ENCODE measurements around the gene CACNA1D.
"Not testable (repeated sequence)": the region's sequence is repeated elsewhere in the genome, so short reads cannot be mapped to it uniquely, and the experiment has no call there.

Gene CACNA1D

DNA sequence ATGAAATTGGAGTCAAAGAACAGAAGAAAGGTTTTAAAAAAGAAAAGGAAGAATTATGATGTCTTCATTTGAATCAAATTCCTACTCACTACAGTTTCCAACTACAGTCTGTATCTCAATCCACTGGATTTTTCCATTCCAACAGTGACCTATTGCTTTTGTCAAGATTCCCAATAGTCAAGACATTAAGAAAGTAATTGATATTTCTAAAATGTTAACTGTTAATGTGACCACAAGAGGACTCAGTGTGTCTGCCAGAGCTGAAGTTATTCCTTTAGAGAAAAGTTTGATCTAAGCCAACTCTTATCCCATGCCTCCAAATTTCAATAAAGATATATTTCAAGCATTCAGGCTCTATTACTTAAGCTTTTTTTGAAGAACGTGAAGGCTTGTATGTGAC lies 163.2 kb downstream of the CACNA1D start:
- DNase-seq (ENCODE audit: low spot score) = no peak

DNA sequence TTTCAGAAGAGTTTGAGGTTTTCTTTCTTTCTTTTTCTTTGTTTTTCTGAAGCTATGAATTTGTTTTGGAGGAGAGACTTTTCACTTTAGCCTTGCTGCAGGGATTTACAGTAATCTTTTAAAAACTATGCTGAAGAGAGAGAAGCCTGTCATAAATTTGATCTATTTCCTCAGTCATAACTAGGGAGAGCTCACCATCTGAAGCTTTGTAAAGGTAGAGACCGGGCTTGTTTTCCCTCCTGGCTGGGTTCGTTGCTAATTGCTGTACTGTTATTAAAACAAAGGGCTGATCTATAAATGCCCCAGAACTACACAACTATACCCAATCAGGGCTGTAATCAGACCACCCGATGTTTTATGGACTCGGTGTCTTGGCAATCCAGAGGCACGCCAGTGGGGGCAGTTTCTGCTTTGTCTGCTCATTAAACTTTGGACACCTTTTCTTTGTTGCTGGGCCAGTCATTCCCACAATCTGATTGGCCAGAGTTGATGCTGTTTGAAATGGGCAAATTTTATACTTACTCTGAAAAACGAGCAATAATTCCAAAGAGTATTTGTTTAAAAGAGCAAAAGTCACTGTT lies 164.3 kb downstream of the CACNA1D start:
- DNase-seq (ENCODE audit: low spot score) = no peak

DNA sequence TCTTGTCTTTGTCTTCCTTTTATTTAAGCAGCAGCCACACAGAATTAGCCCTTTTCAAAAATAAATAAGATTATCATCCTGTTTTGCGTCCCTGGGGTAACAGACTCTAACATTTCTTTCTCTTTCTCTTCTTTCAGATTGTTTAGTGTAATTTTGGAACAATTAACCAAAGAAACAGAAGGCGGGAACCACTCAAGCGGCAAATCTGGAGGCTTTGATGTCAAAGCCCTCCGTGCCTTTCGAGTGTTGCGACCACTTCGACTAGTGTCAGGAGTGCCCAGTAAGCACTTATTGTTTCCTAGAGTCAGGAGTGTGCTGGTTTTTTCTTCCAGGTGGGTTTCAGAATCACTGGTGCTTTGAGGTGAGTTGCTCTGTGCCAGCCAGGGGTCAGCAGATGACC lies 165.6 kb downstream of the CACNA1D start:
- no peak for DNase-seq (ENCODE audit: low spot score)

DNA sequence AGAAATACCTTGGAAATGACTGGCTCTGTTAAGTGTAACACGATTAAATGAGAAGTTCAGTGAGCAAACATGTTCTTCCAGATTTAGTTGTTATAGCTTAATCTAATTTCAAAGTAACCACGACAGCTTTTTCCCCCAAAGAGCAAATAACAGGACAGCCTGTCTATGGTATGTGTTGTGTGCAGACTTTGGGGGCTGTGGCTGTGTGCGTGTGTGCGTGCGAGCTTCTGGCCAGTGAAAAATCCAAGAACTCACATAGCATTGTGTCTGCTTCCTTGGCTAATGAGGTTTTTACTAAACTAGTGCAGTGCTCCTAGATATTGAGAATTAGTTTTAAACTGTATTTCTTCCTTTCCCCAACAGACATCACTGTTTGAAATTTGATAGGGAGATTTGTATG lies 167.1 kb downstream of the CACNA1D start:
- DNase-seq (ENCODE audit: low spot score) = no peak

- not testable (repeated sequence) for DNase-seq (ENCODE audit: low spot score)
These were observed 170.4 kb downstream of the CACNA1D start for GRCh38 chr3:53664812-53665211.

DNA sequence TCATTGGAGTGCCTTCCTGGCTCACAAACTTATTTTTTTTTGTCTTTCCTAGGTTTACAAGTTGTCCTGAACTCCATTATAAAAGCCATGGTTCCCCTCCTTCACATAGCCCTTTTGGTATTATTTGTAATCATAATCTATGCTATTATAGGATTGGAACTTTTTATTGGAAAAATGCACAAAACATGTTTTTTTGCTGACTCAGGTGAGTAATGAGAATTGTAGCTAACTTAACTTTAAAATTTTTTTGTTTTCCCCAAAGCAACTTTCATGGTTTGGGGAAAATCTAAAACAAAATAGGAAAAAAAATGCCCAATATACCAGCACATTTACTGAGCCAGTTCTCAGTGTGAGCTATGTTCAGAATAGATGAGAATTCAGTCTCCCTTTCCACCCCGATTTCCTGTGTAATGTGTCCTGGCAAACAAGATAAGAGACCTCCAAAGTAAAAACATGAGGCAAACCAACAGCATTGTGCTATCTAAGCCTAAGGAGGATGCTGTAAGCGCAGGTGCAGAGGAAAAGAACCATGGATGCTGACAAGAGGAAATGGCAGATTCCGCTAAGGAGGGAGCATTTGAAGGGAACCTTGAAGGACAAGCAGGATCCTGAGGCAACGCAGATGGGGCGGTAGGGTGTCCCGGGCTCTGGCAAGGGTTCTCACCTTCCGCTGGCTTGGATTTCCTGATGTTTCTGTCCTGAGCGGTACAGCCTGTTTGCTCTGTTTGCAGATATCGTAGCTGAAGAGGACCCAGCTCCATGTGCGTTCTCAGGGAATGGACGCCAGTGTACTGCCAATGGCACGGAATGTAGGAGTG lies 171.4 kb downstream of the CACNA1D start:
- DNase-seq (ENCODE audit: low spot score) = no peak

- DNase-seq (ENCODE audit: low spot score) = peak; percentile 7
These were observed 174.5 kb downstream of the CACNA1D start for GRCh38 chr3:53668872-53669271.

DNA sequence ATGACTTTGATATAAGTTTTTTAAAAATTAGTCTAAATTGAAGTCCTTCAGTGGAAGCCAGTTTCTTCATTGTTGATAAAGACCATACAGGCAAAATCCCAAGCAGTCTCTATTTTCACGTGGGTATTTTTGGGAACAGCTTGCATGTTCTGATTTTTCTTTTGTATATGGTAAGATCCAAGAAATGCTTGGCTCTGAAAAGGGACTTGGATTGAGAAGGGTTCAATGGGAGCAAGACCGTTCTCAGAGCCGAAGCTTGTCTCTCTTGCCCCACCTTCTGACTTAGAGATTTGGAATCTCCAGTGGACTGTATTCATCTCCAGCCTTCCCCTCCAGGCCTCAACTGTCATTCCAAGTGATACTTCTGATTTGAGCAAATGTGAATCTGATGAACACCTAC lies 176.3 kb downstream of the CACNA1D start:
- no peak for DNase-seq (ENCODE audit: low spot score)

GRCh38 chr3:53671192-53671960 lies 177.0 kb downstream of the CACNA1D start:
- DNase-seq (ENCODE audit: low spot score) = no peak

- no peak for DNase-seq (ENCODE audit: low spot score)
These were observed 177.5 kb downstream of the CACNA1D start for GRCh38 chr3:53671961-53672299.

DNA sequence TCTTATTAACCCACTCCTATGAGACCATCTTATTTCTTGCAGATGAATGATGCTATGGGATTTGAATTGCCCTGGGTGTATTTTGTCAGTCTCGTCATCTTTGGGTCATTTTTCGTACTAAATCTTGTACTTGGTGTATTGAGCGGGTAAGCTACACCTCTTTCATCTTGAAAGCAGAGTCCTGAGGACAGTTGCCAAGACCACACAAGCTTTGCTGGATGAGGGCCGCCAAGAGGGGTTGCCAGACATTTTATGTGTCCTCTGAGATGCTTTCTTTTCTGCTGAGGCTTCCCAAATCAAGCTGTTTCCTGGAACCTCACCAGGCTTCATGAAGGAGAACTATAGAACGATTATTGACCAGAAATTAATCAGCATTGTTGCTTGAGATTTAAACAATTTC lies 178.6 kb downstream of the CACNA1D start:
- no peak for DNase-seq (ENCODE audit: low spot score)

DNA sequence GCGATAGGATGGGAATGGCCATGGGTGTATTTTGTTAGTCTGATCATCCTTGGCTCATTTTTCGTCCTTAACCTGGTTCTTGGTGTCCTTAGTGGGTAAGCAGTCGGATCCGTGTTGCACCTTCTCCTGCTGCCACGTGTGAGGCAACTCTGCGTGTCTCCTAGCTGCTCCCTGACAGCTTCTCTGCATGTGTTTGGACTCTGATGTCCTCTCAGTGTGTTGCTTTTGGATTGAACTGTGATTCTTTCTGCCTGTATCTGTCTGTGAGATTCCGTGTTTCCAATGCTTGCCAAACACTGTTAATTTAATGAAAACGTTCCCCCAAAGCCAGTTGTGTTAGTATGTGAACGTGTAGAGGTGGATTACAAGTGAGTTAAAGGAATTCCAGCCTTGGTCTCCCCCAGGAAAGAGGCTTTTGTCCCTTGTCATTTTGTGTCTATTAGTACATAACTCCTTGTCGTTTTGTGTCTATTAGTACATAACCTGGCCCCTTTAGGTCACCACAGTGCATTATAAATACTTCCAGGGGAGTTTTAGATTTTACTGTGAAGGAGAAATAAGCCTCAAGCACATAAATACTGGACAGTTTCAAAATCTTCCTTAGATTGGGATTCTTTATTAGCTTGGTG lies 179.4 kb downstream of the CACNA1D start:
- DNase-seq (ENCODE audit: low spot score) = no peak

- DNase-seq (ENCODE audit: low spot score) = no peak
These were observed 180.2 kb downstream of the CACNA1D start for GRCh38 chr3:53674582-53674981.

DNA sequence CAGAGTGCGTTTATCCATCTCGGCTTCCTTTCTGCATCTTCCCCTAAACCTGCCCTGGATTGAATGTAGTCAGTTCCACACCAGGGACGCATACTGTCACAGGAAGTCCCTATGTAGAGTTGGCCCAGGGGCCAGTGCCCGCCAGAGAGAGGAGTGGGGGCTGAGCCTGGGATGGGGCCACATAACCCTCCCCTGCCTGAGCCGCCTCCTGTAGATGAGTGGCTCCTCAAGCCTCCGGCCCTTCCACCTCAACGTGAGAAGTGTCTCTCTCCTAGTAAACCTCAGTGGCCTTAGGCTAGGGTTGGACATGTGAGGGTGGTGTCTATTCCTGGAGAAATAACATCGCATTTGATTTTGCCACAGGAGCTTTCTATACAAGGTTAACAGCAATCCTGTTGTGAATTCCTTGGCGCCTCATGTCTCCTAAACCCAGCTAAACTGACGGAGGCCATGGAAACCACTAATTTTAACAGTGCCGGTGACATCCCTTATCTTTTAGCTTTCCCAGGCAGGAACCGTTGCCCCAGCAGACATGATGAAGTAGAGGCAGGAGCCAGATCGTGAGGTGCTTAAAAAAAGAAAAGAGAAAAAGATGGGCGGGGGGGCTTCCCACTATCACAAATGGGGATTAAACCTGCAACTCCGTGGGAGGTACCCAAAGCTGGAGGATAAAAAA lies 180.7 kb downstream of the CACNA1D start:
- no peak for DNase-seq (ENCODE audit: low spot score)

- no peak for DNase-seq (ENCODE audit: low spot score)
These were observed 181.5 kb downstream of the CACNA1D start for GRCh38 chr3:53675942-53676341.

DNA sequence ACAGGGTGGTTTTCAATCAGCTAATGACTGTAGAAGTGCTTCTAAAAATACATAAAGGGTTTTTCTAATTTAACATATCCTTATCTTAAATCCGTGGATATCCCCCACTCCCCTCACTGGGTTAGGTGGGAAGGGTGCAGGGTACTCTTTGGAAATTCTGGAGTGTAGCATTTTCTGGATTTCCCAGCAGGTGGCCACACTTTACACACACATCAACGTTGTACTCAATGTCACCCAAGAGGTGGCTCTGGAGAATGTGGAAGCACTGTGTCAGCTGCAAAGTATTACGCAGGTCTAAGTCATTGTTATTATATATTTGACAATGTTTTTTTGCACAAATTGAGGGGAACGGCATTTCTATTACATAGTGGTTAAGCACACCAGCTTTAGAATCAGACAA lies 183.0 kb downstream of the CACNA1D start:
- DNase-seq (ENCODE audit: low spot score) = peak; percentile 17

- DNase-seq (ENCODE audit: low spot score) = peak; percentile 4
These were observed 185.6 kb downstream of the CACNA1D start for GRCh38 chr3:53680028-53680427.

DNA sequence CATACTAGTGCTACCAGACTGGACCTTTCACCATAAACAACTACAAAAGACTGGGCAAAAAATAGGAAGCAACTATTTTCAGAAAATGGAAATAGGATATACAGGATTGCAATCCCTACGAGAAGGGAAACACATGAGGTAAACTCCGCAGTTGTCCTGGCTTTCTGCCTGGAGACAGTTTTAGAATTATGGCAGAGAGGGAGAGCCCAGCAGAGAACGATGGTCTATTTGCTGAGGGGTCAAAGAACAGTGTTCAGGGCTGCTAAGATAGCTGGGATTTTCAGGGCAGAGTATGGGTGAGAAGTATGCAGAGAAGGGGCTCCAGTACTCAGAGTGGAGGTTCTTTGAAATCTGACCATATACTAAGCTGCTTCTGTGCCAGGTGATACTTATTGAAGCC lies 188.4 kb downstream of the CACNA1D start:
- no peak for DNase-seq (ENCODE audit: low spot score)

- DNase-seq (ENCODE audit: low spot score) = no peak
These were observed 193.7 kb downstream of the CACNA1D start for GRCh38 chr3:53688066-53688465.

DNA sequence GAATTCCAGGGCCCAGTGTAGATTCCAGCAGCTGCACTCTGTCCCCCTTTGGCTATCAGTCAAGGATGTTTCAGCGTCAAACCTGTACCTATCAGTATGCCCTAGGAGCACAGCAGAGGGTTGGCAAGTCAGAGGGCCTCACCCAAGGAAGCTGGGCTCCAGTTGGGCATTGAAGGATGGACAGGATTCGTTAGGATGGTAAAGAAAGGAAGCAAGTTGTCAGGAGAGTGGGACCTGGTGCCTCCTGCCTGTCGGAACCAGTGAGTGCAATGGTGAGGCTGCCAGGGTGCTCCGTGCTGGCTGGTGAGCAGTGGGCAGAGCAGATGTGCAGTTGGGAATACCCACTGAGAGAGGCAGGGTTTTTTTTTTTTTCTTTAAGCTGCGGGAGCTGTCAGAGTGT lies 194.6 kb downstream of the CACNA1D start:
- DNase-seq (ENCODE audit: low spot score) = no peak

GRCh38 chr3:53689681-53690080 lies 195.3 kb downstream of the CACNA1D start:
- no peak for DNase-seq (ENCODE audit: low spot score)

DNA sequence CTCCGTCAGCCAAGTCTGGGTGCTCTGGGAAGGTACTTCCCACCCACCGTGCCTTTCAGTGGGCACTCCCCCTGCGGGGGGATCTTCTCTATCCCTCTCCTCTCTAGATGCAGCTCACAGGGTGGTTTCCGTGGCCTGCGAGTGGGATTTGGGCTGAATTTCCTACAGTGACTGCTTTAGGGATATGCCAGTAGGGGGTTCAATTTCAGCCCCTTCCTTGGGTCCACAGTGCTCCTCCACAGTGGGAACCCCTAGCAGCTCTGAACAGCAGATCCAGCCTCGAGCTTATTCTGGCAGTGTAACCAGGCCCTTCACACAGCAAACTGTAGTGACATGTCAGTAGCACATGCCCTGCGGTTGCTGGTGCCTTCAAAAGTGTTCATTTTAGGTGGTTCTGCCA lies 196.1 kb downstream of the CACNA1D start:
- DNase-seq (ENCODE audit: low spot score) = no peak

Data from kidney tubule cell (primary cell).